ENCODE data around the gene CEP170B. TPM values are rescaled to one million over a fixed set of nuclear protein-coding genes. Genes with fewer than 3 reads are reported as not detected.

The CEP170B gene
- total RNA-seq, 1 donor from 2014 or later: 1.6 TPM

DNA sequence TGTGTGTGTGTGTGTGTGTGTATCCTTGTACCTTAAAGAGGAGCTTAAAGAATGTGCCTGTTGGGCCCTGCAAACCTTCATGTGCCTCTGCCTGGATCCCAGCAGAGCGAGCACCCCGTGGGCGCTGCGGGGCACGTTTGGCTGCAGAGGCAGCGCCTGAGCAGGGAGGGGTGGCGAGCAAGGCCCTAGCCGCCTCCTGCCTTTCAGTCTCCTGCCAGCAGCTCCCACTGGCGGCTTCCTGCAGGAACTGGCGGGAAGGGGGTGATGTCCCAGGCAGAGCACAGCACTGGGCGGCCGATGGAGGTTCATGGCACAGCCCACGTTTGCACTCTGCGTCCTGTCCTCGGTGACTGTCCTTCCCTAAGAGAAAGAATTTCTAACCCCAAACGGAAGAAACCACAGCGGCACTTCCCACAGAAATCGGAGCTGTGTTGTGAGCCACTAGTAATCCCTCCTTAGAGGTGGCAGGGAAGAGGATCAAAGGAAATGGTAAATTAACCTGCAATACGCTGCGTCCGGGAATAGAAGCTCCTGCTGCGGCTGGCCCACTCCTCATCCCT is 44.3 kb upstream of the CEP170B start:
- intact Hi-C loops (cut with micrococcal nuclease): no loop called here
- ATAC-seq (ENCODE audit: low read depth) (no peak), DNase-seq (no peak)
- Mint-ChIP-seq H3K36me3 (ENCODE audit: low read depth) (peaks cover 7% of the 10 kb centered on the region), H3K27ac (no peak overlapping the region), H3K4me1 (peaks cover 14% of the 10 kb centered on the region), H3K27me3 (peaks cover 9% of the 10 kb centered on the region), H3K9me3 (no peaks in the 10 kb centered on the region), H3K4me3 (no peak overlapping the region)
- ChIA-PET CTCF (no interaction called here), POLR2A (interaction anchor here (0.6 to 1.4 kb wide), 2 partner anchors 17 to 200 kb away, joined by 3 to 5 read pairs; partner anchors contain the start of gene CDCA4)
- TF ChIP-seq, protein P1, sequence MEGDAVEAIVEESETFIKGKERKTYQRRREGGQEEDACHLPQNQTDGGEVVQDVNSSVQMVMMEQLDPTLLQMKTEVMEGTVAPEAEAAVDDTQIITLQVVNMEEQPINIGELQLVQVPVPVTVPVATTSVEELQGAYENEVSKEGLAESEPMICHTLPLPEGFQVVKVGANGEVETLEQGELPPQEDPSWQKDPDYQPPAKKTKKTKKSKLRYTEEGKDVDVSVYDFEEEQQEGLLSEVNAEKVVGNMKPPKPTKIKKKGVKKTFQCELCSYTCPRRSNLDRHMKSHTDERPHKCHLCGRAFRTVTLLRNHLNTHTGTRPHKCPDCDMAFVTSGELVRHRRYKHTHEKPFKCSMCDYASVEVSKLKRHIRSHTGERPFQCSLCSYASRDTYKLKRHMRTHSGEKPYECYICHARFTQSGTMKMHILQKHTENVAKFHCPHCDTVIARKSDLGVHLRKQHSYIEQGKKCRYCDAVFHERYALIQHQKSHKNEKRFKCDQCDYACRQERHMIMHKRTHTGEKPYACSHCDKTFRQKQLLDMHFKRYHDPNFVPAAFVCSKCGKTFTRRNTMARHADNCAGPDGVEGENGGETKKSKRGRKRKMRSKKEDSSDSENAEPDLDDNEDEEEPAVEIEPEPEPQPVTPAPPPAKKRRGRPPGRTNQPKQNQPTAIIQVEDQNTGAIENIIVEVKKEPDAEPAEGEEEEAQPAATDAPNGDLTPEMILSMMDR (IDR thresholded peaks at IDR 0.05): no peak

DNA sequence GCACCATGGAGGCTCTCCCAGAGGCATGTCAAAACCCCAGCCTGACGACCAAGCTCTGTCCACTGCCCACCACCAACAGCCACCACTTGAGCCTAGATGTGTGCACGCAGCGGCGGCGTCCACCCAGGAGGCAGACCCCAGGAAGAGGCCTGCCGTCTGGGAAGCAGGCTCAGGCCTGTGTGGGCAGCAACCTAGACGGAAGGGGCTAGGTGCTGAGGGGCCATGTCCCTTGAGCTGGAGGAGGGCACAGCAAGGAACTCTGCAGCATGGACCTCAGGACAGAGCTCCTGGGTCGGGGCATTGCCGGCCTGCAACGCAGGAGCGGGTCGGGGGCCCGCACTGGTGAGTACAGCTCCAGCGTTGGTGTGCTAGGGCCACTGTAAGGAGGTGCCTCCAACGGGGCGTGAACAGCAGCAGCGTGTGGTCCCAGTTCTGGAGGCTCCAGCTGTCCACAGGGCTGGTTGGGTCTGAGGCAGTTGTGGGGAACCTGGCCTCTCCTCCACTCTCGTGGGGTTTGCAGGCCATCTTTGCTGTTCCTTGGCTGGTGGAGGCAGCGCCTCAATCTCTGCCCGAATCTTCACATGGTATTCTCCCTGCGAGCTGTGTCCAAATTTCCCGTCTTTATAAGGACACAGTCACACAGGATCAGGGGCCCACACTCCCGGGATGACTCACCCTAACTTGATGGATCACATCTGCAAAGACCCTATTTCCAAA is 43.7 kb upstream of the CEP170B start:
- Mint-ChIP-seq H3K4me1 (peaks cover 18% of the 10 kb centered on the region), H3K4me3 (no peak overlapping the region), H3K27me3 (peaks cover 9% of the 10 kb centered on the region), H3K36me3 (ENCODE audit: low read depth) (peaks cover 6% of the 10 kb centered on the region), H3K27ac (no peak overlapping the region), H3K9me3 (no peaks in the 10 kb centered on the region)
- intact Hi-C loops (cut with micrococcal nuclease): no loop called here
- TF ChIP-seq, protein P1 (IDR thresholded peaks at IDR 0.05): no peak
- DNase-seq: no peak
- CTCF ChIA-PET: no interaction called here
- ATAC-seq (ENCODE audit: low read depth): no peak
- POLR2A ChIA-PET: interaction anchor here (0.6 to 1.4 kb wide), 2 partner anchors 17 to 199 kb away, joined by 3 to 5 read pairs; partner anchors contain the start of gene CDCA4

DNA sequence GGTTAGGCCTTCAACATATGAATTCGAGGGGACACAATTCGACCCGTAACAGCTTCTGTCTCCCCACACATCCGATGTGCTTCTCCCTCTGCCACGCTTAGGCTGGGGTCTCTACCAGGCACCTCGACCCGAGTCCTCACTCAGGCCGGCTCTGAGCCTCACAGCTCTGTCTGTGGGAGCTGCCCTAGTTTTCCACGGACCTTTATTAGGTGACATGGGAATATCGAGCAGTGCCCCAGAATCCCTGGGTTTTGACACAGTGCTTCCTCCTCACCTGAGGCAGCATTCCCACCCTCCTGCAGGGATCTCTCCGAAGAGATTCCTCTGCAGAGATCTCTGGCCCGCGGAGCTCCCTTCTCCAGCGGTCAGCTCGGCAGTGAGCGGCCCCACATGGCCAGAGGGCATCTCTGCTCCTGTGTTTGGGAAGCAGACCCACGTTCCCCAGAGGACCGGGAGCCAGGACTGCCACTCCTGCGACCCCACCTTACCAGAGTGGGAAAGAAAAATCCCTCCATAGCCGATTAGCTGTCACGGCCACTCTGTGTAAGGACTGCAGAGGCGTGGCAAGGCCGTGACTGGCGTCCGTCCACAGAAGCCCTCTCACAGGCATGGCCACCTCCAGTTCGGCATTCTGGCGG is 43.0 kb upstream of the CEP170B start:
- ChIA-PET CTCF (no interaction called here), POLR2A (interaction anchor here (1.4 kb wide), 1 partner anchor 199 kb away, joined by 3 read pairs; the partner anchor contains the start of gene CDCA4)
- Mint-ChIP-seq H3K27ac (no peak overlapping the region), H3K9me3 (no peaks in the 10 kb centered on the region), H3K27me3 (peaks cover 9% of the 10 kb centered on the region), H3K36me3 (ENCODE audit: low read depth) (peaks cover 6% of the 10 kb centered on the region), H3K4me1 (peaks cover 15% of the 10 kb centered on the region), H3K4me3 (no peak overlapping the region)
- no peak for DNase-seq
- ATAC-seq (ENCODE audit: low read depth): no peak
- TF ChIP-seq, protein P1 (IDR thresholded peaks at IDR 0.05): no peak
- intact Hi-C loops (cut with micrococcal nuclease): no loop called here

DNA sequence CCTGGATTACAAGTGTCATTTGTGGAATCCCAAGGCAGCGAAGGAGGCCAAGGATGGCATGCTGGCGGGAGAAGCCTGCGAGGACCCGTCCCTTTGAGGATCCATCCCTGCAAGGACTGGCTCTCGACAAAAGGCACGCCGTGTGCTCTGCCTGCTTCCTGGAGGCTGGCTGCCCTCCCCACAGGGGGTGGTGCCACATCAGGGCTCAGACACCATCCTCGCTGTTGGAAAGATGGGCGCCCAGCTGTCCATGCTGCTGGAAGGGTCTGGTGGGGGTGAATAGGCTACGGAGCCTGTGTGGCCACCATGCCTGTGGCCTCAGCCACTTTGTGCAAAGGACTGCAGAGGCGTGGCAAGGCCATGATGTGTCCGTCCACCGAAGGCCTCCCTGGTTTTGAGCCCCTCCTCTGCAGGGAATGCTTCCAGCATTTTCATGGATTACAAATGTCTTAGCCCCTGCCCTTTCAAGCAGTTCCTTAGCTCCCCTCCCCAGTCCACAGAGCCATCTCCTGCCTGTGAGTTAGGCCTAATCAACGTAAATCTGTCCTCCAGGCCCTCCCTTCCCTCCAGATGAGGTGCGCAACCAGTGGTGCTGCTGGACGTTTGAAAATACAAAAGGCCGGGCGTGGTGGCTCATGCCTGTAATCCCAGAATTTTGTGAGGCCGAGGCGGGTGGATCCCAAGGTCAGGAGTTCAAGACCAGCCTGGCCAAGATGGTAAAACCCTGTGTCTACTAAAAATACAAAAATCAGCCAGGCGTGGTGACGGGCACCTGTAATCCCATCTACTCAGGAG is 42.0 kb upstream of the CEP170B start:
- POLR2A ChIA-PET: no interaction called here
- H3K9me3 Mint-ChIP-seq: no peaks in the 10 kb centered on the region
- H3K27ac Mint-ChIP-seq: no peak overlapping the region
- ATAC-seq (ENCODE audit: low read depth) (no peak), DNase-seq (no peak)
- no peak overlapping the region for H3K4me3 Mint-ChIP-seq
- peaks cover 9% of the 10 kb centered on the region for H3K27me3 Mint-ChIP-seq
- TF ChIP-seq, protein P1 (IDR thresholded peaks at IDR 0.05): no peak
- peaks cover 20% of the 10 kb centered on the region for H3K4me1 Mint-ChIP-seq
- CTCF ChIA-PET: no interaction called here
- H3K36me3 Mint-ChIP-seq (ENCODE audit: low read depth): peaks cover 6% of the 10 kb centered on the region
- intact Hi-C loops (cut with micrococcal nuclease): no loop called here
